ENCODE data around the gene CLEC3A.

GRCh38 chr16:77987810-77988209, 34.5 kb upstream of the CLEC3A start:
- no peak for TF ChIP-seq POLR2A (IDR thresholded peaks at IDR 0.05)
- TF ChIP-seq, protein P1, sequence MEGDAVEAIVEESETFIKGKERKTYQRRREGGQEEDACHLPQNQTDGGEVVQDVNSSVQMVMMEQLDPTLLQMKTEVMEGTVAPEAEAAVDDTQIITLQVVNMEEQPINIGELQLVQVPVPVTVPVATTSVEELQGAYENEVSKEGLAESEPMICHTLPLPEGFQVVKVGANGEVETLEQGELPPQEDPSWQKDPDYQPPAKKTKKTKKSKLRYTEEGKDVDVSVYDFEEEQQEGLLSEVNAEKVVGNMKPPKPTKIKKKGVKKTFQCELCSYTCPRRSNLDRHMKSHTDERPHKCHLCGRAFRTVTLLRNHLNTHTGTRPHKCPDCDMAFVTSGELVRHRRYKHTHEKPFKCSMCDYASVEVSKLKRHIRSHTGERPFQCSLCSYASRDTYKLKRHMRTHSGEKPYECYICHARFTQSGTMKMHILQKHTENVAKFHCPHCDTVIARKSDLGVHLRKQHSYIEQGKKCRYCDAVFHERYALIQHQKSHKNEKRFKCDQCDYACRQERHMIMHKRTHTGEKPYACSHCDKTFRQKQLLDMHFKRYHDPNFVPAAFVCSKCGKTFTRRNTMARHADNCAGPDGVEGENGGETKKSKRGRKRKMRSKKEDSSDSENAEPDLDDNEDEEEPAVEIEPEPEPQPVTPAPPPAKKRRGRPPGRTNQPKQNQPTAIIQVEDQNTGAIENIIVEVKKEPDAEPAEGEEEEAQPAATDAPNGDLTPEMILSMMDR (IDR thresholded peaks at IDR 0.05), result no peak
